HG03066 (cell line): ENCODE results near the gene STOML3.
"Not testable (repeated sequence)": the region's sequence is repeated elsewhere in the genome, so short reads cannot be mapped to it uniquely, and the experiment has no call there.

Source experiments
- ATAC-seq: cut with Tn5 transposase; IDR thresholded peaks from one replicate; pipeline ENCODE4 v1.9.1; 2021; ENCODE audit warnings: low read depth; ENCODE audit not compliant: unreplicated experiment

STOML3 gene

GRCh38 chr13:38990693-38991092, at the start of gene STOML3:
STOML3 (minus strand) TSS chr13:38990831; CDS start chr13:38990721, 110 bp downstream.
- ATAC-seq = no peak

GRCh38 chr13:39040206-39040605, 49.6 kb upstream of the STOML3 start:
- no peak for ATAC-seq

- ATAC-seq = no peak
These were observed 48.4 kb upstream of the STOML3 start for GRCh38 chr13:39039041-39039440.

GRCh38 chr13:39038569-39039030, 48.0 kb upstream of the STOML3 start:
- peak; percentile 26 for ATAC-seq

- peak; percentile 77 for ATAC-seq
These were observed 47.4 kb upstream of the STOML3 start, which contains the start of the genes NHLRC3 and PROSER1 for GRCh38 chr13:39037880-39038568. NHLRC3 (plus strand) TSS chr13:39038456; CDS start chr13:39038640, 184 bp downstream. PROSER1 (minus strand) TSS chr13:39038089; CDS start chr13:39037242, 847 bp downstream.

- peak; percentile 21 for ATAC-seq
These were observed 46.8 kb upstream of the STOML3 start for GRCh38 chr13:39037410-39037879.

GRCh38 chr13:39036212-39036611, 45.6 kb upstream of the STOML3 start:
- ATAC-seq = no peak

- ATAC-seq = no peak
These were observed 45.2 kb upstream of the STOML3 start for GRCh38 chr13:39035799-39036198.

- no peak for ATAC-seq
These were observed 44.6 kb upstream of the STOML3 start for GRCh38 chr13:39035204-39035603.

GRCh38 chr13:39034085-39034484, 43.5 kb upstream of the STOML3 start:
- ATAC-seq = no peak

GRCh38 chr13:39032150-39032549, 41.5 kb upstream of the STOML3 start:
- ATAC-seq = no peak

GRCh38 chr13:39025433-39025839, 34.8 kb upstream of the STOML3 start:
- ATAC-seq = no peak

- ATAC-seq = no peak
These were observed 33.1 kb upstream of the STOML3 start for GRCh38 chr13:39023761-39024160.

GRCh38 chr13:39023316-39023715, 32.7 kb upstream of the STOML3 start:
- no peak for ATAC-seq

- no peak for ATAC-seq
These were observed 30.3 kb upstream of the STOML3 start for GRCh38 chr13:39020853-39021462.

- ATAC-seq = peak; percentile 64
These were observed 26.2 kb upstream of the STOML3 start for GRCh38 chr13:39016787-39017186.

GRCh38 chr13:39016087-39016486, 25.5 kb upstream of the STOML3 start:
- peak; percentile 84 for ATAC-seq

- ATAC-seq = no peak
These were observed 22.8 kb upstream of the STOML3 start for GRCh38 chr13:39013462-39013861.

- ATAC-seq = no peak
These were observed 22.0 kb upstream of the STOML3 start for GRCh38 chr13:39012608-39013007.

GRCh38 chr13:39006371-39007111, 15.9 kb upstream of the STOML3 start:
- ATAC-seq = not testable (repeated sequence)

GRCh38 chr13:38998739-38999138, 8.1 kb upstream of the STOML3 start:
- ATAC-seq = no peak
